ENCODE measurements around the gene EIF2B1. TPM values are rescaled to one million over a fixed set of nuclear protein-coding genes. Genes with fewer than 3 reads are reported as not detected.

The EIF2B1 gene
- total RNA-seq, 4 donors from 2014 or later: 79.3 to 123 (median 104) TPM

GRCh38 chr12:123601602-123602489 is 31.6 kb downstream of the EIF2B1 start, which contains the start of gene DDX55:
TSS of gene DDX55 (plus strand) at chr12:123602099. CDS start at chr12:123602149, 50 bp downstream.
- Histone ChIP-seq H3K27me3 (no peaks in the 10 kb centered on the region), H3K4me3 (peak within 1 kb of the TSS; percentile 85 to 96 (median 90)), H3K36me3 (peaks cover 5 to 57% (median 11%) of the 10 kb centered on the region in 3 donors), H3K9me3 (no peaks in the 10 kb centered on the region), H3K27ac (peak within 1 kb of the TSS; percentile 86 to 95 (median 92)), H3K4me1 (peaks cover 13 to 38% (median 14%) of the 10 kb centered on the region in 3 donors)
- DNase-seq: no peak
- intact Hi-C loops (cut with DNase I): no loop called here
- 0% methylated on average over 21 to 34 of the region's 81 CpGs for WGBS, 2 donors
- TF ChIP-seq POLR2A (IDR thresholded peaks at IDR 0.05): peak in 1 of 4 donors; percentile 68
- TF ChIP-seq CTCF (IDR thresholded peaks at IDR 0.05): peak; percentile 34 to 70 (median 46)

- Histone ChIP-seq H3K27ac (no peak overlapping the region), H3K36me3 (peaks cover 0 to 57% (median 21%) of the 10 kb centered on the region in 3 donors), H3K27me3 (no peaks in the 10 kb centered on the region), H3K9me3 (no peaks in the 10 kb centered on the region), H3K4me1 (peaks cover 13 to 35% (median 14%) of the 10 kb centered on the region in 3 donors), H3K4me3 (no peak overlapping the region)
- TF ChIP-seq CTCF (IDR thresholded peaks at IDR 0.05): no peak
- no peak for TF ChIP-seq POLR2A (IDR thresholded peaks at IDR 0.05)
- no peak for DNase-seq
- WGBS, 2 donors: 87 to 93% methylated on average over 7 of the region's 7 CpGs
- intact Hi-C loops (cut with DNase I): no loop called here
Observed at GRCh38 chr12:123599721-123600120, 33.8 kb downstream of the EIF2B1 start.

GRCh38 chr12:123599310-123599709 is 34.2 kb downstream of the EIF2B1 start:
- H3K27ac ChIP-seq: no peak overlapping the region
- peaks cover 13 to 31% (median 14%) of the 10 kb centered on the region in 3 donors for H3K4me1 ChIP-seq
- TF ChIP-seq CTCF (IDR thresholded peaks at IDR 0.05) (no peak), POLR2A (IDR thresholded peaks at IDR 0.05) (no peak)
- intact Hi-C loops (cut with DNase I): no loop called here
- peaks cover 0 to 57% (median 24%) of the 10 kb centered on the region in 3 donors for H3K36me3 ChIP-seq
- no peaks in the 10 kb centered on the region for H3K27me3 ChIP-seq
- WGBS, 2 donors: 91 to 100% methylated on average over 1 of the region's 1 CpG
- no peak overlapping the region for H3K4me3 ChIP-seq
- no peaks in the 10 kb centered on the region for H3K9me3 ChIP-seq
- no peak for DNase-seq

GRCh38 chr12:123598522-123598921 is 35.0 kb downstream of the EIF2B1 start:
- H3K27me3 ChIP-seq: no peaks in the 10 kb centered on the region
- H3K27ac ChIP-seq: no peak overlapping the region
- DNase-seq: no peak
- no peaks in the 10 kb centered on the region for H3K9me3 ChIP-seq
- H3K4me3 ChIP-seq: no peak overlapping the region
- H3K4me1 ChIP-seq: peaks cover 13 to 23% (median 14%) of the 10 kb centered on the region in 3 donors
- WGBS, 2 donors: 57 to 83% methylated on average over 3 of the region's 3 CpGs
- no peak for TF ChIP-seq POLR2A (IDR thresholded peaks at IDR 0.05)
- no peak for TF ChIP-seq CTCF (IDR thresholded peaks at IDR 0.05)
- intact Hi-C loops (cut with DNase I): no loop called here
- peaks cover 0 to 58% (median 31%) of the 10 kb centered on the region in 3 donors for H3K36me3 ChIP-seq

GRCh38 chr12:123597100-123597499 is 36.4 kb downstream of the EIF2B1 start:
- peaks cover 0 to 72% (median 43%) of the 10 kb centered on the region in 3 donors for H3K36me3 ChIP-seq
- no peaks in the 10 kb centered on the region for H3K9me3 ChIP-seq
- no peak for DNase-seq
- no peak overlapping the region for H3K27ac ChIP-seq
- TF ChIP-seq POLR2A (IDR thresholded peaks at IDR 0.05): no peak
- TF ChIP-seq CTCF (IDR thresholded peaks at IDR 0.05): no peak
- intact Hi-C loops (cut with DNase I): no loop called here
- peaks cover 3 to 11% (median 5%) of the 10 kb centered on the region in 3 donors for H3K4me1 ChIP-seq
- 84 to 87% methylated on average over 3 of the region's 3 CpGs for WGBS, 2 donors
- no peak overlapping the region for H3K4me3 ChIP-seq
- H3K27me3 ChIP-seq: no peaks in the 10 kb centered on the region
